ENCODE measurements around the gene IGF1R. TPM values are rescaled to one million over a fixed set of nuclear protein-coding genes. Genes with fewer than 3 reads are reported as not detected.

IGF1R gene
- total and polyA plus RNA-seq, 2 of the 13 experiments (the other 11 are each of a cell fraction or from before 2014, with no cell fraction given), result 15.9 to 18.4 TPM

GRCh38 chr15:98722645-98723044 is 74.3 kb downstream of the IGF1R start:
- in situ Hi-C loops (cut with HindIII; ENCODE audit: extremely low pct_ligation_motif_present, low pct_unique_long_range_greater_than_20kb), result no loop called here
- no peak for FAIRE-seq
- CTCF ChIA-PET (ENCODE audit: low intra/inter-chr PET ratio, low total read pairs), result no interaction called here
- no peak for TF ChIP-seq PRMT3 (CRISPR knock-in tag; IDR thresholded peaks at IDR 0.05; ENCODE audit: borderline replicate concordance, low read depth)
- no peak for TF ChIP-seq ZBED4 (CRISPR knock-in tag; IDR thresholded peaks at IDR 0.05; ENCODE audit: borderline replicate concordance)
- TF ChIP-seq, protein P1, sequence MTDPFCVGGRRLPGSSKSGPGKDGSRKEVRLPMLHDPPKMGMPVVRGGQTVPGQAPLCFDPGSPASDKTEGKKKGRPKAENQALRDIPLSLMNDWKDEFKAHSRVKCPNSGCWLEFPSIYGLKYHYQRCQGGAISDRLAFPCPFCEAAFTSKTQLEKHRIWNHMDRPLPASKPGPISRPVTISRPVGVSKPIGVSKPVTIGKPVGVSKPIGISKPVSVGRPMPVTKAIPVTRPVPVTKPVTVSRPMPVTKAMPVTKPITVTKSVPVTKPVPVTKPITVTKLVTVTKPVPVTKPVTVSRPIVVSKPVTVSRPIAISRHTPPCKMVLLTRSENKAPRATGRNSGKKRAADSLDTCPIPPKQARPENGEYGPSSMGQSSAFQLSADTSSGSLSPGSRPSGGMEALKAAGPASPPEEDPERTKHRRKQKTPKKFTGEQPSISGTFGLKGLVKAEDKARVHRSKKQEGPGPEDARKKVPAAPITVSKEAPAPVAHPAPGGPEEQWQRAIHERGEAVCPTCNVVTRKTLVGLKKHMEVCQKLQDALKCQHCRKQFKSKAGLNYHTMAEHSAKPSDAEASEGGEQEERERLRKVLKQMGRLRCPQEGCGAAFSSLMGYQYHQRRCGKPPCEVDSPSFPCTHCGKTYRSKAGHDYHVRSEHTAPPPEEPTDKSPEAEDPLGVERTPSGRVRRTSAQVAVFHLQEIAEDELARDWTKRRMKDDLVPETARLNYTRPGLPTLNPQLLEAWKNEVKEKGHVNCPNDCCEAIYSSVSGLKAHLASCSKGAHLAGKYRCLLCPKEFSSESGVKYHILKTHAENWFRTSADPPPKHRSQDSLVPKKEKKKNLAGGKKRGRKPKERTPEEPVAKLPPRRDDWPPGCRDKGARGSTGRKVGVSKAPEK (CRISPR knock-in tag; IDR thresholded peaks at IDR 0.05; ENCODE audit: borderline replicate concordance), result no peak
- TF ChIP-seq ZMYM3 (CRISPR knock-in tag; IDR thresholded peaks at IDR 0.05), result no peak
- TF ChIP-seq GFI1 (CRISPR knock-in tag; IDR thresholded peaks at IDR 0.05; ENCODE audit: borderline replicate concordance), result no peak
- no peak for TF ChIP-seq RNF219 (CRISPR knock-in tag; IDR thresholded peaks at IDR 0.05)
- no peak for TF ChIP-seq ZNF232 (CRISPR knock-in tag; IDR thresholded peaks at IDR 0.05; ENCODE audit: borderline replicate concordance)
- TF ChIP-seq ZBTB38 (CRISPR knock-in tag; IDR thresholded peaks at IDR 0.05), result no peak
- no peak for TF ChIP-seq MIER2 (CRISPR knock-in tag; IDR thresholded peaks at IDR 0.05)
- TF ChIP-seq HMG20B (CRISPR knock-in tag; conservative IDR thresholded peaks at IDR 0.05), result no peak
- TF ChIP-seq ZNF180 (CRISPR knock-in tag; IDR thresholded peaks at IDR 0.05; ENCODE audit: borderline replicate concordance, low read depth), result no peak
- TF ChIP-seq, protein P2, sequence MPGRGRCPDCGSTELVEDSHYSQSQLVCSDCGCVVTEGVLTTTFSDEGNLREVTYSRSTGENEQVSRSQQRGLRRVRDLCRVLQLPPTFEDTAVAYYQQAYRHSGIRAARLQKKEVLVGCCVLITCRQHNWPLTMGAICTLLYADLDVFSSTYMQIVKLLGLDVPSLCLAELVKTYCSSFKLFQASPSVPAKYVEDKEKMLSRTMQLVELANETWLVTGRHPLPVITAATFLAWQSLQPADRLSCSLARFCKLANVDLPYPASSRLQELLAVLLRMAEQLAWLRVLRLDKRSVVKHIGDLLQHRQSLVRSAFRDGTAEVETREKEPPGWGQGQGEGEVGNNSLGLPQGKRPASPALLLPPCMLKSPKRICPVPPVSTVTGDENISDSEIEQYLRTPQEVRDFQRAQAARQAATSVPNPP (CRISPR knock-in tag; IDR thresholded peaks at IDR 0.05), result no peak
- no peak for TF ChIP-seq ZNF891 (CRISPR knock-in tag; IDR thresholded peaks at IDR 0.05)

More at GRCh38 chr15:98722645-98723044, 74.3 kb downstream of the IGF1R start:
- Histone ChIP-seq H3K4me3 (replicated peaks in 1 of 3; ENCODE audit: insufficient read depth in 1 of 3, low read depth in 2 of 3, low read length in 3 of 3) (no peak overlapping the region), H3K27me3 (ENCODE audit: control insufficient read depth in 1 of 2, insufficient read depth in 2 of 2, low read length in 2 of 2) (no peaks in the 10 kb centered on the region), H3K4me1 (ENCODE audit: insufficient read depth, low read length) (peaks cover 100% of the 10 kb centered on the region), H3K36me3 (replicated peaks in 1 of 2; ENCODE audit: control insufficient read depth in 1 of 2, insufficient read depth in 2 of 2, low read length in 2 of 2) (no peaks in the 10 kb centered on the region; a peak in 2 of 5 replicates), H4K20me1 (ENCODE audit: insufficient read depth, low read length) (peaks cover 65% of the 10 kb centered on the region), H3K9ac (ENCODE audit: insufficient read depth, low read depth, low read length) (no peak overlapping the region), H3K79me2 (ENCODE audit: insufficient read depth, low read length) (peaks cover 96% of the 10 kb centered on the region), H3K9me3 (ENCODE audit: low read length) (no peaks in the 10 kb centered on the region), H2AFZ (ENCODE audit: low read length) (no peak overlapping the region), H3K27ac (ENCODE audit: extremely low read length, insufficient read depth, low read length) (no peak overlapping the region), H3K4me2 (ENCODE audit: low read depth, low read length) (no peak overlapping the region)
- DNase-seq (ENCODE audit: low spot score) (no peak), ATAC-seq (no peak)
- intact Hi-C loops (cut with micrococcal nuclease; ENCODE audit: unreplicated experiment), result loop anchor here (5.0 kb wide), 1 partner anchor 55 kb away; no protein-coding TSS in a partner anchor
- BruUV-seq (replicated peaks), result no TSS peak
- 87% methylated on average over 2 of the region's 3 CpGs for WGBS (ENCODE audit: low lambda C conversion rate)
- POLR2A ChIA-PET, result no interaction called here
